DMS153 (cell line): ENCODE results near the gene REST.

Experiments
- DNase-seq: peaks from one replicate; lab custom pipeline; 2025; lab: John Stamatoyannopoulos, UW

Gene REST

DNA sequence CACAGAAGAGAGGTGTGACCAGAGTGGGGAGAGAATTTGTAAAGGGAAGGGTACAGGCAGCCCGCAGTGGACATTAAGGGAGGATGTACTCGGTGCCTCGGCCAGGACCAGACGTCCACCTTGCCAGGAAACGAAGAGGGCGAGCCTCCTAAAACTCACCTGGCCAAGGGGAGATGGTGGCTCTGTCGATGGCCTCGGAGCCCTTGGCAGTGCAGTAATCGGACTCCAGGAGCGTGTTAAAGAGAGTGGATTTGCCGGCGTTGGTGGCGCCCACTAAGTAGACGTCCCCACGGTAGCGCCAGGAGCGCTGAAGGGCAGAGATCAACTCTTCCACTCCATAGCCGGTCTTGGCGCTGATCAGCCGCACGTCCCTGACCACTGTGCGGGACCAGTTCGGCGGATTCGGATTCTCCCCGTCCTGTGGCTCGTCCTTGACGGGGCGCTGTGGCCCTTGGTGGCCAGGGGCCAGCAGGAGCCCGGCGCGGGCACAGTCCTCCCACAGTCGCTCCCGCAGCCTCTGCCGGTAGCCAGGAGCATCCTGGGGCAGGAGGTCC lies 68.7 kb downstream of the REST start:
- DNase-seq: no peak

DNA sequence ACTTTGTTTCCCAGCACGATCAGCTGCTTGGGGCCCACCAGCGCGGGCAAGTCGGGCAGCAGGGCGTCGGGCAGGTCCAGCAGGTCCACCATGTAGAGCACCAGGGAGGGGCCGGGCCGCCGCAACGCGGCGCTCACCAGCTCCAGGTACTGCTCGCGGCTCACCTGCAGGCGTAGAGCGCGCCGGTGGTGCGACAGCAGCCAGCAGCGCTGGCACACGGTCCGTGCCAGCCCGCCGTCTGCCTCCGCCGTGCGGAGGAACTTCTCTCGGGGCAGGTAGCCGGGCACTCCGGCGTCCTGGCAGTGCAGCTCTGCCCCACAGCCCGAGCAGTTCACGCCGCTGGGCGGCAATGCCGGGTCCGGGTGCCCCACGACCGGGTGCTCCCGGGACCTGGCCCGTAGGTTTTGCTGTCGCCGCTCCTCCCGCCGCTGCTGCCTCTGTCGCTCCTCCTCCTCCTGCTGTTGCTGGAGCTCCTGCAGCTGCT lies 69.2 kb downstream of the REST start:
- DNase-seq: no peak

DNA sequence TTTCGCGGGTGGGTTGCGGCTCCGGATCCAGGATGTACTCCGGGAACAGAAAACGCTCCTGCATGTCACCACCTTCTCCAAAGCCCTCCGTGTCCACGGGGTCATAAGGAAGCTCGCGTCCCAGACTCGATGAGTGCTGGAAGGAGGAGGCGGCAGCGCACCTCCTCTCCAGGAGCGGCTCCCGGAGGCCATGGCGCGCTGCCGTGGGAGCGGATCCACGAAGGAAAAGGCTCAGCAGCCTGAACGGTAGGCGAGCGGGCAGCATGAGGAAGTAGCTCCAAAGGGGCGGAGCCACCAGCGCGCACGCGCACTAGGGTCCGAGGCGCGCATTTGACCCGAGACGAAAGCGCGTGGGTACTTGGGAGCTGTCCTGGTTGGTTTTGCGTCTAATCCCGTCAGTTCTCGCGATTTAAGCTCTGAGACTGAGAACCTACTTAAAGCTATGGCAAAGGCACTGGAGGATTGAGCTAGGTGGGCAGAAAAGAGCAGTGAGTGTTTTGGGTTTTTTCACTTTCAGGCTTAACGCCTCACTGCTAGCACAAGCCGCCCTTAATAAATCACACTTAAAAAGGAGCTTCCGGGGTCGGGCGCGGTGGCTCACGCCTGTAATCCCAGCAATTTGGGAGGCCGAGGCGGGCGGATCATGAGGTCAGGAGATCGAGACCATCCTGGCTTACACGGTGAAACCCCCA lies 69.8 kb downstream of the REST start, which contains the start of gene NOA1:
NOA1 (minus strand) TSS at position 286 of the 692 bp plus-strand sequence; CDS start at position 265, 21 bp downstream.
- DNase-seq: peak; percentile 99

DNA sequence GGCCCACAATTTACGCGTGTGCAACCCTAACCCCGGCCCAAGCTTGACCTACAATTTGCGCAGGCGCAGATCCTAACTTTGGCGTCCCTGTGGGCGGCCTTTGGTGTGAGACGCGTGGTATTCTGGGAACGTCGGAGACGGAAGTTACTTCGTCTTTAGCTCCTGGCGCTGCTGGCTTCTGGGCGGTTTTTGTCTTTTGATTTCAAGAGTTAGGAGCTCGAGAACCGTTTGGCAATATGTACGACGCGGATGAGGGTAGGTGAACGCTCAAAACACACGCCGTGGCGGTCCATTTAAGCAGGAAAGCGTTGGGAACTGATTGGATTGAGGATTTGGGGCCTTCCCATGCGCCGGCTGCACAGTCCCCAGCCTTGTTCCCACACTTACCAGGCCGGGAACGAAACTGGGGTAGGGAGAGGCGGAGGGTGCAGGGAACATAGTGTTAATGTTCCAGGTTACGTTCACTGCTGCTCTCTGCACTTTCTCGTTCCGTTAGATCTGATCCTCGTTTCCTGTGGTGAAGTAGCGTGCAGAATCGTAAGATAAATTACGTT lies 71.1 kb downstream of the REST start, which contains the start of gene POLR2B:
POLR2B (plus strand) TSS at position 147 of the 554 bp plus-strand sequence; CDS start at position 237, 90 bp downstream.
- DNase-seq: peak; percentile 90

DNA sequence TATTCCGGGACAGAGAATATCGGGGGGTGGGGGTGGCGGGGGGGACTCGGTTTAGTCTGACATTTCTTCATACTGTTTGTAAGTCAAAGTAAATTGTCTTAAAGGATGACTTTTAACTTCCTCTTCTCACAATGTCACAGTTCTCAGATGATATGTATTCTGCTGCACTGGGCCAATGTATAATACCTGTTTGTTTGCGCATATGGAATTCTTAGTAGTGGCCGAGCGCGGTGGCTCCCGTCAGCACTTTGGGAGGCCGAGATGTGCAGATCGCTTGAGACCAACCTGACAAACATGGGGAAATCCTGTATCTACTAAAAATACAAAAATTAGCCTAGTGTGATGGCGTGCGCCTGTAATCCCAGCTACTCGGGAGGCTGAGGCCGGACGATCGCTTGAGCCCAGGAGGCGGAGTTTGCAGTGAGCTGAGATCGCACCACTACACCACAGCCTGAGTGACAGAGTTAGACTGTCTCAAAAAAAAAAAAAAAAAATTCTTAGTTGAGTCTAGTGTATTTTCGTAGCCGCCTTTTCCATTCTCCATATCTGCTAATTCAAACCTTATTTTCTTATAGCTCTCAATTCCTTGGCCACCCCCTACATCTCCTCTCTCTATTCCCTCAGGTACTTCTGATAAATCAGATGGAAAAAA lies 71.8 kb downstream of the REST start:
- DNase-seq: no peak

DNA sequence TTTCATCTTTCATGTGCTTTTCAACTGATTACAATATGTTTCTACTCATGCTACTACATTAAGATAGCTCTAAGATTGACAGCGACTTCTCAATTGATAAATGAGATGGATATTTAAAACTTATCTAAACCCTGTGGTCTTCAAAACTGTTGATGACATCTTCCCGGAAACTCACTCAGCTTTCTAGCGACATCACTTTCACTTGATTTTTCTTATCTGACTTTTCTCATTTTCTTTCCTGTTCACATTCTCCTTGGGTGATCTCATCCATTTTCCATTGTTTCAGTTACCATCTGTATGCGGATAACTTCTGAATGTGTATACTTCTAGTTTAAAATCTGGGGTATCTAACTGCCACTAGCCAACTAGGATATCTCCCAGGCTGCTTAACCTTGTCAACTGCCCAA lies 74.1 kb downstream of the REST start:
- no peak for DNase-seq

DNA sequence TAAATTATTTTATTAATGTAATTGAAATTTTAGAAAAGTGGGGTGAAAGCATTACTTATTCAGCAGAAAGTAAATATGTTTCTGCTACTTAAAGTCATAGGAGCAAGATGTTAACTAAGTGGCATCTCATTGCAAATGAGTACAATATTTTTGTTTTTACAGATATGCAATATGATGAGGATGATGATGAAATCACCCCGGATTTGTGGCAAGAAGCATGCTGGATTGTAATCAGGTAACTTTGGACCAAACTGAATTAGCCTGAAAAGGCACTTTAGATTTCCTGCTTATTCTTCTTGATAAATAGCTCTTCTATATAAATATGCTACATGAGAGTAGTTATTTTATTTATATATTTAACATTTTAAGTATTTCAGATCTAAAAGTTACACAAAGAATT lies 78.5 kb downstream of the REST start:
- no peak for DNase-seq

DNA sequence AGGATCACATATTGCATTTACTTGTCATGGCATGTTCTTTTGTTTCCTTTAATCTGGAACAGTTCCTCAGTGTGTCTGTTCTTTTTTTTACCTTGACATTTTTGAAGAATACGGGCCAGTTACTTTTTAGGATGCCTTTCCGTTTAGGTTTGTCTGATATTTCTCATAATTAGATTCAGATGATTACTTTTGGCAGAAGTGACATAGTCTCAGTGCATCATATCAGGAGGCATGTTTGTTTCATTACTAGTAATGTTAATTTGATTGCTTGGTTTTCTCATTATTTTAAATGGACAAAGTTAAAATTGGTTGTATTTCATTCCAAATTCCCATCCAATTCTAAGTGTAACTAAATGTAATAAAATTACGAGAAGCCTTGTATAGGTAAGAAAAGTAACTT lies 79.3 kb downstream of the REST start:
- DNase-seq: no peak

DNA sequence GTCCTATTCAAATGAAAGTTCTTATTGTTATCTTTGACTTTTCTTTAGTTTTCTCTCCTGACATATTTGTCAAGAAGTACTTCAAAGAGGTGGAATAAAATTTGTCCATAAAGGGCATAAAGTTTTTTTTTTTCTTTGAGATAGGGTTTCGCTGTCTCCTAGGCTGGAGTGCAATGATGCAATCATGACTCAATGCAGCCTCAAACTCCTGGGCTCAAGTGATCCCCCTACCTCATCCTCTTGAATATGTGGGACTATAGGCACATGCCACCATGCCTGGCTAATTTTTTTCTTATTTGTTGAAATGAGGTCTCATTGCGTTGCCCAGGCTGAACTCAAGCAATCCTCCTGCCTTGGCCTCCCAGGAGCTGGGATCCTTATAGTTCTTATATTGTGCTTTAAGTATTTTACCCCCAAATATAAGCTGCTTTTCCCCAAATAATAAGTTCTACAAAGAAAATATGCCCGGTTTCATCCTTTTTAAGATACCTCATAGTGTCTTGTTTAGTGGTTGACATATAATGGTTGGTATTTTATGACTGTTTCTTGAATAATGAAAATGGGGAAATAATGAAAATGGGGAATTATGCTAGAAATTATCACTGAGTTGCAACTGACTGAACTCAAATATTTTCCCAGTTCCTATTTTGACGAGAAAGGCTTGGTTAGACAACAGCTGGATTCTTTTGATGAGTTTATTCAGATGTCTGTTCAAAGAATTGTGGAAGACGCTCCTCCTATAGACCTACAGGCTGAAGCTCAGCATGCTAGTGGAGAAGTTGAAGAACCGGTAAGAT lies 82.6 kb downstream of the REST start:
- no peak for DNase-seq

DNA sequence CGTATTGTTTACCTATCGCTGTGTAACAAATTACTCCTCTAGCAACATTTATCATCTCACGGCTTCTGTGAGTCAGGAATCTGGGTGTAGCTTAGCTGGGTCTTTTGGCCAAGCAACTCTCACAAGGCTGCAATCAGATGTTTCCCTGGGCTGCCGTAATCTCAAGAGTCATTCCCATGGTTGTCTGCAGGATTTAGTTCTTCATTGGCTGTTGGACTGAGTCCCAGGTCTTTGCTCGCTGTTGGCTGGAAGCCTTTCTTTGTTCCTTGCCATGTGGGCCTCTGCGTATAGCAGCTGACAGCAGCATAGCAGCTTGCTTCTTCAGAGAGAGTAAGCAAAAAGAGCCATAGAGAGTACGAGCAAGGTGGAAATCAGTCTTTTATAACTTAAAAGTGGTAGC lies 87.8 kb downstream of the REST start:
- DNase-seq: no peak

DNA sequence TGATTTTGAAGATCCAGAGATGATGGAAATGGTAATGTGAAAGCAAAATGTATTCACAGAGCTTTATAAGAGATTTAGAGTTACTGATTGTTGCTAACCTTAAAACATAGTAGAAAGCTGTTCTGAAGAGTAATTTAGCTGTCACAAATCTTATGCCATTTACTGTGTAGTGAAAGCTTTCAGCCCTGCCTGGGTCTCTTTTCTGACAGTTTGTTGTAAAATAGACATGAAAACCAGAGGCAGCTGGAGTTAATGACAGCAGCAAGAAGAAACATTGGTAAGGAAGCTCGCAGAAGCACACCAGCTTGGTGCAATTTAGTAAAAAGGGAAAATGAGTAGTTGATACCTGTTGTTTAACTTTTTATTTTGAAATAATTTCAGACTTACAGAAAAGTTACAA lies 92.1 kb downstream of the REST start:
- DNase-seq: no peak

DNA sequence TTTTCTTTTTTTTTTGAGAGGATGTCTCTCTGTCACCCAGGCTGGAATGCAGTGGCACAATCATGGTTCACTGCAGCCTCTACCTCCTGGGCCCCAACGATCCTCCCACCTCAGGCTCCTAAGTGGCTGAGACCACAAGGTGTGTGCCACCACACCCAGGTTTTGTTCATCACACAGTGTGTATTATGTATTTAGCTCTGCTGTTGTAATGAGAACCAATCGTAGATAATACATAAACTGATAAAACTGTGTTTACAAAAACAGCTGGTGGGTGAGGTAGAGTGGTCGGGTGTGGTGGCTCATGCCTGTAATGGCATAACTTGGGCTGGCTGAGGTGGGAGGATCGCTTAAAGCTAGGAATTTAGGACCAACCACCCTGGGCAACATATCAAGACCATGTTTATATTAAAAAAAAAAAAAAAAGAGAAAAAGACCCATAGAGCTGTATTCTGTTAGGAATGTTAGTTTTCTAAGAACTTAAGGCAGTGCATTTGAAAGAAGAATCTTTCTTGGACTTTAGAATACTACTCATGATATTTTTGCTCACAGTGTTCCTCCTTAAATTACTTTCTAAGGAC lies 105.9 kb downstream of the REST start:
- DNase-seq: no peak
